ENCODE measurements around the gene FTCDNL1.

GRCh38 chr2:199819746-199820145, 31.2 kb downstream of the FTCDNL1 start:
- no peak for TF ChIP-seq CTCF (CRISPR knock-in tag; IDR thresholded peaks at IDR 0.05)
- no peak for TF ChIP-seq IRF1 (CRISPR knock-in tag; IDR thresholded peaks at IDR 0.05; ENCODE audit: low read depth)
- no peak for TF ChIP-seq NR2F6 (IDR thresholded peaks at IDR 0.05)
- TF ChIP-seq NR2F6 (CRISPR knock-in tag; IDR thresholded peaks at IDR 0.05), result no peak
- TF ChIP-seq ZNF121 (CRISPR knock-in tag; IDR thresholded peaks at IDR 0.05), result no peak
- no peak for TF ChIP-seq ZNF280B (CRISPR knock-in tag; IDR thresholded peaks at IDR 0.05; ENCODE audit: borderline replicate concordance)
- no peak for TF ChIP-seq ARNTL (CRISPR knock-in tag; IDR thresholded peaks at IDR 0.05)
- TF ChIP-seq SP1 (IDR thresholded peaks at IDR 0.05), result no peak
- no peak for TF ChIP-seq SP1 (CRISPR knock-in tag; IDR thresholded peaks at IDR 0.05)
- TF ChIP-seq ZFP37 (CRISPR knock-in tag; IDR thresholded peaks at IDR 0.05; ENCODE audit: borderline replicate concordance), result no peak
- TF ChIP-seq ZNF3 (CRISPR knock-in tag; IDR thresholded peaks at IDR 0.05), result no peak
- no peak for TF ChIP-seq ZNF652 (CRISPR knock-in tag; IDR thresholded peaks at IDR 0.05; ENCODE audit: borderline replicate concordance, low read depth)
- no peak for TF ChIP-seq FOXJ3 (CRISPR knock-in tag; IDR thresholded peaks at IDR 0.05; ENCODE audit: borderline replicate concordance)
- TF ChIP-seq PRDM15 (CRISPR knock-in tag; IDR thresholded peaks at IDR 0.05), result no peak
